ENCODE measurements around the gene CELA1.

- TF ChIP-seq CTCF (IDR thresholded peaks at IDR 0.05; ENCODE audit: poor library complexity, severe bottlenecking) (no peak), TAF1 (IDR thresholded peaks at IDR 0.05; ENCODE audit: low read depth) (no peak), MXI1 (conservative IDR thresholded peaks at IDR 0.05; ENCODE audit: poor library complexity, severe bottlenecking) (no peak)
Observed at GRCh38 chr12:51361161-51362016, 14.9 kb upstream of the CELA1 start.
